Kidney (tissue), 14 donors: Measurements from ENCODE around the gene RPL38. TPM values are rescaled to one million over a fixed set of nuclear protein-coding genes. Genes with fewer than 3 reads are reported as not detected.
A peak's percentile ranks its signal among the peaks of the same experiment; 100 is the strongest.

Experiments
- DNase-seq, 5 donors: peaks; one replicate each; pipeline ENCODE4 v3.0.0-alpha.2; 2013 to 2020
- FAIRE-seq: peaks from 2 replicates; lab custom pipeline; 2012; peaks lifted over from hg19 to GRCh38; lab: Jason Lieb, UNC
- H3K27ac ChIP-seq, 2 donors: one replicate each; pipeline ENCODE4 v1.7.0; 2013; ENCODE audit warnings: low read depth in 2 of 2, low read length in 2 of 2, inconsistent platforms in 1 of 2
- H3K27me3 ChIP-seq: one replicate; pipeline ENCODE4 v1.7.1; 2013; ENCODE audit warnings: low read length, inconsistent platforms; ENCODE audit not compliant: control insufficient read depth, insufficient read depth
- H3K36me3 ChIP-seq, 3 donors: one replicate each; pipeline versions ENCODE4 v1.7.0 to v1.7.1; 2013; ENCODE audit warnings: low read length in 3 of 3, control low read depth in 1 of 3, inconsistent platforms in 1 of 3; ENCODE audit not compliant: insufficient read depth in 3 of 3, control insufficient read depth in 2 of 3
- H3K4me1 ChIP-seq, 3 donors: one replicate each; pipeline versions ENCODE4 v1.7.0 to v1.7.1; 2013; ENCODE audit warnings: low read length in 3 of 3, inconsistent platforms in 1 of 3, low read depth in 1 of 3; ENCODE audit not compliant: control insufficient read depth in 2 of 3, insufficient read depth in 2 of 3
- H3K4me3 ChIP-seq, 3 donors: one replicate each; pipeline versions ENCODE4 v1.7.0 to v1.8.1; 2013; ENCODE audit warnings: low read length in 3 of 3, control low read depth in 1 of 3, inconsistent platforms in 1 of 3
- H3K9ac ChIP-seq, 3 donors: one replicate each; pipeline versions ENCODE4 v1.7.0 to v1.7.1; 2013; ENCODE audit warnings: low read length in 3 of 3, control low read depth in 1 of 3, inconsistent platforms in 1 of 3
- H3K9me3 ChIP-seq, 3 donors: one replicate each; pipeline versions ENCODE4 v1.7.0 to v1.7.1; 2013; ENCODE audit warnings: low read length in 3 of 3, control low read depth in 1 of 3, inconsistent platforms in 1 of 3; ENCODE audit not compliant: control insufficient read depth in 2 of 3, insufficient read depth in 1 of 3
- intact Hi-C: fragments of 100-400 bp; cut with DNase I; formaldehyde crosslinking; loops from one replicate; pipeline ENCODE4 v1.11.1; 2022
- polyA plus RNA-seq: library from polyadenylated mRNA; stranded (reverse); fragments of 350-450 nt; fragmentation: Illumina TruSeq; extraction: RNeasy Lipid Tissue Mini Kit (QIAGEN cat#74804); gene quantifications from one replicate; pipeline ENCODE4 v1.2.3, GENCODE V29; 2014; ENCODE audit warnings: low read depth, low replicate concordance; ENCODE audit not compliant: insufficient read depth
- total RNA-seq: library from RNA; stranded (reverse); fragmentation: NEBNext Ultra II Directional; extraction: Animal tissue kit (Norgen Biotek cat#: 25700); gene quantifications from one replicate; pipeline ENCODE4 v1.2.1, GENCODE V29; 2021
- TF ChIP-seq, protein P1 (sequence below): IDR thresholded peaks from 3 replicates; pipeline ENCODE4 v1.5.1; 2012; ENCODE audit warnings: mild to moderate bottlenecking, moderate library complexity, borderline replicate concordance; ENCODE audit not compliant: insufficient read depth; ENCODE audit errors: extremely low read depth
- donor health status: control.
- donor health status: control.
- donor health status: control.
- donor health status: control.
- donor health status: control.
- donor health status: DM: yes; HTN: yes; CAD: no.
- donor health status: Normal renal cell carcinoma (clear cell type).

The RPL38 gene
- total and polyA plus RNA-seq, 2 donors from 2014 or later = 664 to 1,966 TPM

DNA sequence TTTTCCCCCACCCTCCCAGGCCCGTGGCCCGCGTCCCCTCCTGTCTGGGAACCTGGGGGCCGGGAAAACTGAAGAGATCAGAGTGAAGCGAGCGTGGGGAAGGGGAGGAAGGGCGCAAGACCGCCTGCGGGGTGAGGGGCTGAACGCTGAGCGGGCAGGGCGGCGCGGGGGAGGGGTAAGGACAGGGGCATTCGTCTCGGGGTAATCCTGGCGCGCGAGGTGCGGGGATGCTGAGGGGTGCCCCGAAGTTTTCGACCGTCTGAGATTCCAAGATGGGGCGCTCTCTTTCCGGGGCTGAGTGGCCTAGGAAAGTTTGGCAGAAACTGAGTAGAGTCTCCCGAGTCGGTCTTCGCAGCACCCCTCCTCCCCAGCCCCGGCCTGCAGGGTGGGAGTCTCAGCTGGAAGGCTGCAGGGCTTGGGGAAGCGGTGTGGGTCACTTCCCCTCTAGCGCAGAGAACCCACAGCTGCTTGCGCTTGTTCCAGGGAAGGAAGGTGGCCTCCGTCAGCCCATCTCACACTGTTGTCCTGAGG lies 10.4 kb downstream of the RPL38 start:
- H3K27ac ChIP-seq = no peak overlapping the region
- H3K36me3 ChIP-seq = peaks cover 3 to 13% (median 5%) of the 10 kb centered on the region in 3 donors
- DNase-seq (peak in 3 of 5 donors; percentile 51 to 87 (median 75)), FAIRE-seq (no peak)
- peak overlapping the region in 2 of 3 donors; percentile 17 to 46 for H3K4me3 ChIP-seq
- peaks cover 0 to 13% (median 0%) of the 10 kb centered on the region in 3 donors for H3K4me1 ChIP-seq
- TF ChIP-seq, protein P1, sequence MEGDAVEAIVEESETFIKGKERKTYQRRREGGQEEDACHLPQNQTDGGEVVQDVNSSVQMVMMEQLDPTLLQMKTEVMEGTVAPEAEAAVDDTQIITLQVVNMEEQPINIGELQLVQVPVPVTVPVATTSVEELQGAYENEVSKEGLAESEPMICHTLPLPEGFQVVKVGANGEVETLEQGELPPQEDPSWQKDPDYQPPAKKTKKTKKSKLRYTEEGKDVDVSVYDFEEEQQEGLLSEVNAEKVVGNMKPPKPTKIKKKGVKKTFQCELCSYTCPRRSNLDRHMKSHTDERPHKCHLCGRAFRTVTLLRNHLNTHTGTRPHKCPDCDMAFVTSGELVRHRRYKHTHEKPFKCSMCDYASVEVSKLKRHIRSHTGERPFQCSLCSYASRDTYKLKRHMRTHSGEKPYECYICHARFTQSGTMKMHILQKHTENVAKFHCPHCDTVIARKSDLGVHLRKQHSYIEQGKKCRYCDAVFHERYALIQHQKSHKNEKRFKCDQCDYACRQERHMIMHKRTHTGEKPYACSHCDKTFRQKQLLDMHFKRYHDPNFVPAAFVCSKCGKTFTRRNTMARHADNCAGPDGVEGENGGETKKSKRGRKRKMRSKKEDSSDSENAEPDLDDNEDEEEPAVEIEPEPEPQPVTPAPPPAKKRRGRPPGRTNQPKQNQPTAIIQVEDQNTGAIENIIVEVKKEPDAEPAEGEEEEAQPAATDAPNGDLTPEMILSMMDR = no peak
- H3K9me3 ChIP-seq = no peaks in the 10 kb centered on the region
- intact Hi-C loops = no loop called here
- H3K27me3 ChIP-seq = no peaks in the 10 kb centered on the region
- peak overlapping the region in 1 of 3 donors; percentile 3 for H3K9ac ChIP-seq

DNA sequence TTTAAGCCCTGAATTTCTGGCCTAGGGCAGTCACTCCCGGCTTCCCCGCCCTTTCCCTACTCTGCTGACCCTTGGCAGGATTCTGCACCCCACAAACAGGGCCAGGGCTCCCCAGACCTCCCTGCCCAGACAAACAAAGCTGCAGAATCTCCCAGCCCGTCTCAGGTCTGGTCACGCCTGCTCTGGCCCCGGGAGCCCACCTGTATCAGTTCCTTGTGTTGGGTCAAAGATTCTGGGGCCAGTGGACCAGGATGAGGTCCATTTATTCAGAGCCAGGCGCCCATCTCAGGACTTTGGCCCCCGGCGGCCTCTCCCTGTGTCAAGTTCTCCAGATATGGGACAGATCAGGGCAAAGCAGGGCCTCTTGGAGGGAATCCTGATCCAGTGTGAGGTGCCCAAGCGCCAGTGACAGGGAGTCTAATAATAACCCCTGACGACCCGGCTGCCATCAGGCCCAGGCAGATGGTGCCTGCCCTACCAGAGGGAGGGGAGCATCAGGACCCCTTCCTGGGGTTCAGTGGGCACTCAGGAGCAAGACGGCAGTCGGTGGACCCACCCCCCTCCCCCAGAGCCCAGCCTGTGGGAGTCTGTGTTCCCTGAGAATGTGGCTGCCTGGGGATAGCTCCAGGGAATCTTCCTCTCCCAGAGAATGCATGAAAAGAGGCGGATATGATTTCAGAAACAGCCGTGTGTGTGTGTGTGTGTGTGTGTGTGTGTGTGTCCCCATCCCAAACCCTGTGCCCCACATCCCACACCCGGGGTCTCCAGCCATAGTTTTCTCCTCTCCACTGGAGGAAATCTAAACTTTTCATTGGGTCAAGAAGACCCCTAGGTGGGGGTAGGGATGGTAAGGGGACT lies 11.2 kb downstream of the RPL38 start:
- Histone ChIP-seq H3K27ac (no peak overlapping the region), H3K27me3 (no peaks in the 10 kb centered on the region), H3K4me1 (peaks cover 0 to 13% (median 0%) of the 10 kb centered on the region in 3 donors), H3K9ac (peak overlapping the region in 1 of 3 donors; percentile 3), H3K36me3 (peaks cover 0 to 6% (median 3%) of the 10 kb centered on the region in 3 donors), H3K9me3 (no peaks in the 10 kb centered on the region), H3K4me3 (peak overlapping the region in 2 of 3 donors; percentile 17 to 46)
- DNase-seq (peak in 1 of 5 donors; percentile 64), FAIRE-seq (no peak)
- intact Hi-C loops = no loop called here
- TF ChIP-seq, protein P1 = no peak

DNA sequence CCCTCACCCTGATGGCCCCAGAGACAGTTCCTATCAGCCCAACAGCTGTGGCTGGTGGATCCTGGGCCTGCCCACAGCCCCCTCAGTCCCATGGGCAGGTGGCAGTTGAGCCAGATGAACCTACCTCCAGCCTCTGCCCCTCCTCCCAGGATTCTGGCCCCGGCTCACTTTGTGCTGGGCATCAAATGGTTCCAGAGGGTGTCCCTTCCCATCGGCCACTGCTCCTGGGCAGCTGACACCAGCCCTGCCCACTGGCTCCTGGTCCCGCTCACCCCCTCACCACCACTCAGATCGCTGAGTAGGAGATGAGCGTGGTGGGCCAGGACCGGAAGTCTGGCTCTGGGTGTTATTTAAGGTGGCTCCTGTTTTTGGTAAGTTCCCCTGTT lies 11.9 kb downstream of the RPL38 start:
- intact Hi-C loops = no loop called here

More for the DNA sequence above, 11.9 kb downstream of the RPL38 start:
- Histone ChIP-seq H3K4me3 (no peak overlapping the region), H3K36me3 (peaks cover 0 to under 1% (median 0%) of the 10 kb centered on the region in 3 donors), H3K9me3 (no peaks in the 10 kb centered on the region), H3K27me3 (no peaks in the 10 kb centered on the region), H3K4me1 (peaks cover 0 to 13% (median 0%) of the 10 kb centered on the region in 3 donors), H3K9ac (no peak overlapping the region), H3K27ac (no peak overlapping the region)
- TF ChIP-seq, protein P1 = no peak
- DNase-seq = peak in 1 of 5 donors; percentile 56
- no peak for FAIRE-seq
